GM12874 (cell line): Measurements from ENCODE around the gene PRL.

Experiments used
- CTCF ChIP-seq: IDR thresholded peaks from 2 replicates; pipeline ENCODE4 v1.5.1; 2011; ENCODE audit warnings: low read depth, mild to moderate bottlenecking, control low read depth, low read length, moderate library complexity; ENCODE audit not compliant: insufficient read depth

Gene PRL

GRCh38 chr6:22271081-22271480, 25.8 kb downstream of the PRL start:
- no peak for TF ChIP-seq CTCF

- no peak for TF ChIP-seq CTCF
Measured at GRCh38 chr6:22263748-22264147, 33.1 kb downstream of the PRL start.

GRCh38 chr6:22254886-22255285, 42.0 kb downstream of the PRL start:
- TF ChIP-seq CTCF, result no peak

- no peak for TF ChIP-seq CTCF
Measured at GRCh38 chr6:22253955-22254655, 42.7 kb downstream of the PRL start.

- TF ChIP-seq CTCF, result no peak
Measured at GRCh38 chr6:22251348-22251747, 45.5 kb downstream of the PRL start.

GRCh38 chr6:22250486-22250885, 46.4 kb downstream of the PRL start:
- TF ChIP-seq CTCF, result no peak

- TF ChIP-seq CTCF, result no peak
Measured at GRCh38 chr6:22249711-22250350, 47.0 kb downstream of the PRL start.
